ACC112 (cell line): ENCODE results near the gene NSG2.
"Not testable (repeated sequence)": the region's sequence is repeated elsewhere in the genome, so short reads cannot be mapped to it uniquely, and the experiment has no call there.

ENCODE experiments used
- H2AFZ ChIP-seq: fragments of 200-600 bp; sonication (generic); one replicate; pipeline ENCODE4 v1.6.0; 2017; ENCODE audit warnings: antibody characterized with exemption, low read length; ENCODE audit not compliant: unreplicated experiment
- H3K27ac ChIP-seq: fragments of 200-600 bp; sonication (generic); 2 replicates; pipeline ENCODE4 v1.5.1; 2014; ENCODE audit warnings: low read depth, mild to moderate bottlenecking, antibody characterized with exemption, low read length, moderate library complexity
- H3K27me3 ChIP-seq: fragments of 200-600 bp; sonication (generic); 2 replicates; pipeline ENCODE4 v1.6.1; 2014; ENCODE audit warnings: mild to moderate bottlenecking, antibody characterized with exemption, low read length, moderate library complexity, mixed read lengths; ENCODE audit not compliant: insufficient read depth
- H3K36me3 ChIP-seq: fragments of 200-600 bp; sonication (generic); 2 replicates; pipeline ENCODE4 v1.6.1; 2016; ENCODE audit warnings: mild to moderate bottlenecking, antibody characterized with exemption, low read length, moderate library complexity, mixed read lengths; ENCODE audit not compliant: insufficient read depth
- H3K4me1 ChIP-seq: fragments of 200-600 bp; sonication (generic); one replicate; pipeline ENCODE4 v1.6.1; 2016; ENCODE audit warnings: low read length, mixed read lengths; ENCODE audit not compliant: insufficient read depth, unreplicated experiment, control insufficient read depth
- H3K4me3 ChIP-seq: fragments of 200-600 bp; sonication (generic); 2 replicates; pipeline ENCODE4 v1.5.1; 2014; ENCODE audit warnings: mild to moderate bottlenecking, low read depth, low read length
- H3K79me2 ChIP-seq: fragments of 200-600 bp; sonication (generic); one replicate; pipeline ENCODE4 v1.6.0; 2016; ENCODE audit warnings: low read length; ENCODE audit not compliant: control insufficient read depth, unreplicated experiment, insufficient read depth

Gene NSG2

GRCh38 chr5:174045470-174046025 is at the start of gene NSG2:
Gene NSG2, plus strand, starts transcription at chr5:174045706. Its CDS starts 1,050 bp downstream, at chr5:174046756.
- Histone ChIP-seq H3K36me3 (no peaks in the 10 kb centered on the region), H3K4me3 (no peak within 1 kb of the TSS), H3K79me2 (no peaks in the 10 kb centered on the region), H3K27me3 (0 out of 2 replicates have a peak, but pooled peaks cover 1% of the 10 kb centered on the region), H3K4me1 (no peaks in the 10 kb centered on the region), H3K27ac (no peak within 1 kb of the TSS), H2AFZ (no peak within 1 kb of the TSS)

- H3K4me1 ChIP-seq, result no peaks in the 10 kb centered on the region
- H3K27ac ChIP-seq, result no peak overlapping the region
- no peak overlapping the region for H2AFZ ChIP-seq
- H3K27me3 ChIP-seq, result peaks cover 50% of the 10 kb centered on the region
- H3K36me3 ChIP-seq, result no peaks in the 10 kb centered on the region
- H3K4me3 ChIP-seq, result no peak overlapping the region
- H3K79me2 ChIP-seq, result no peaks in the 10 kb centered on the region
These were observed 48.2 kb upstream of the NSG2 start for GRCh38 chr5:173997331-173997730.

- Histone ChIP-seq H3K4me3 (no peak overlapping the region), H2AFZ (no peak overlapping the region), H3K36me3 (no peaks in the 10 kb centered on the region), H3K4me1 (no peaks in the 10 kb centered on the region), H3K27me3 (peaks cover 62% of the 10 kb centered on the region), H3K27ac (no peak overlapping the region), H3K79me2 (no peaks in the 10 kb centered on the region)
These were observed 47.0 kb upstream of the NSG2 start for GRCh38 chr5:173998531-173998930.

- H3K27ac ChIP-seq, result no peak overlapping the region
These were observed 45.4 kb upstream of the NSG2 start for GRCh38 chr5:174000076-174000475.

GRCh38 chr5:174003795-174004194 is 41.7 kb upstream of the NSG2 start:
- no peaks in the 10 kb centered on the region for H3K36me3 ChIP-seq
- H3K4me1 ChIP-seq, result no peaks in the 10 kb centered on the region
- H3K79me2 ChIP-seq, result no peaks in the 10 kb centered on the region
- H3K27ac ChIP-seq, result no peak overlapping the region
- H2AFZ ChIP-seq, result no peak overlapping the region
- H3K4me3 ChIP-seq, result no peak overlapping the region
- H3K27me3 ChIP-seq, result peaks cover 55% of the 10 kb centered on the region

More at GRCh38 chr5:174000076-174000475, 45.4 kb upstream of the NSG2 start:
- H3K79me2 ChIP-seq, result no peaks in the 10 kb centered on the region
- no peaks in the 10 kb centered on the region for H3K36me3 ChIP-seq
- H3K4me1 ChIP-seq, result no peaks in the 10 kb centered on the region
- H2AFZ ChIP-seq, result no peak overlapping the region
- no peak overlapping the region for H3K4me3 ChIP-seq
- peaks cover 72% of the 10 kb centered on the region for H3K27me3 ChIP-seq

GRCh38 chr5:174008922-174009321 is 36.6 kb upstream of the NSG2 start:
- H3K4me3 ChIP-seq, result no peak overlapping the region
- H3K27ac ChIP-seq, result no peak overlapping the region
- peaks cover 36% of the 10 kb centered on the region for H3K27me3 ChIP-seq
- no peaks in the 10 kb centered on the region for H3K36me3 ChIP-seq
- no peak overlapping the region for H2AFZ ChIP-seq
- H3K4me1 ChIP-seq, result no peaks in the 10 kb centered on the region
- no peaks in the 10 kb centered on the region for H3K79me2 ChIP-seq

- Histone ChIP-seq H3K36me3 (no peaks in the 10 kb centered on the region), H3K4me3 (no peak overlapping the region), H3K27me3 (peaks cover 24% of the 10 kb centered on the region; the same call in 1 of the 2 replicates), H3K4me1 (no peaks in the 10 kb centered on the region), H3K79me2 (no peaks in the 10 kb centered on the region), H2AFZ (no peak overlapping the region), H3K27ac (no peak overlapping the region)
These were observed 35.1 kb upstream of the NSG2 start for GRCh38 chr5:174010365-174010764.

- H3K4me3 ChIP-seq, result no peak overlapping the region
- no peaks in the 10 kb centered on the region for H3K4me1 ChIP-seq
- H3K36me3 ChIP-seq, result no peaks in the 10 kb centered on the region
- no peak overlapping the region for H3K27ac ChIP-seq
- H2AFZ ChIP-seq, result no peak overlapping the region
- H3K27me3 ChIP-seq, result peaks cover 16% of the 10 kb centered on the region; the same call in 1 of the 2 replicates
- no peaks in the 10 kb centered on the region for H3K79me2 ChIP-seq
These were observed 34.1 kb upstream of the NSG2 start for GRCh38 chr5:174011441-174011840.

- H3K27me3 ChIP-seq, result peaks cover 34% of the 10 kb centered on the region
- not testable (repeated sequence) for H3K79me2 ChIP-seq, H3K36me3 ChIP-seq, H2AFZ ChIP-seq, H3K27ac ChIP-seq, H3K4me3 ChIP-seq, H3K4me1 ChIP-seq
These were observed 25.2 kb upstream of the NSG2 start for GRCh38 chr5:174020069-174020927.

- H3K36me3 ChIP-seq, result no peaks in the 10 kb centered on the region
- peaks cover 40% of the 10 kb centered on the region for H3K27me3 ChIP-seq
- no peaks in the 10 kb centered on the region for H3K4me1 ChIP-seq
- no peak overlapping the region for H2AFZ ChIP-seq
- H3K79me2 ChIP-seq, result no peaks in the 10 kb centered on the region
- no peak overlapping the region for H3K4me3 ChIP-seq
- H3K27ac ChIP-seq, result no peak overlapping the region
These were observed 24.6 kb upstream of the NSG2 start for GRCh38 chr5:174020928-174021304.
